K562 (cell line): ENCODE results near the gene FGFR4. TPM values are rescaled to one million over a fixed set of nuclear protein-coding genes. Genes with fewer than 3 reads are reported as not detected.
A peak's percentile ranks its signal among the peaks of the same experiment; 100 is the strongest.

Experiments
- CXXC5 ChIP-seq: fragments of 250-450 bp; sonication (Bioruptor Pico); IDR thresholded peaks from 2 replicates; pipeline ENCODE4 v1.8.0; 2022; ENCODE audit warnings: inconsistent platforms, mild to moderate bottlenecking, moderate library complexity
- GATAD2B ChIP-seq: fragments of 450-650 bp; IDR thresholded peaks from 2 replicates; pipeline ENCODE4 v1.6.1; 2017; ENCODE audit warnings: mild to moderate bottlenecking, borderline replicate concordance
- HDAC1 ChIP-seq, 2 experiments: fragments of 450-650 bp; IDR thresholded peaks; 2 replicates each; pipeline ENCODE4 v1.6.1; 2016 to 2017; ENCODE audit warnings: inconsistent platforms in 1 of 2, mild to moderate bottlenecking in 1 of 2, moderate library complexity in 1 of 2
- HNRNPL ChIP-seq: fragments of 200-400 bp; formaldehyde crosslinking; IDR thresholded peaks from 2 replicates; pipeline ENCODE4 v1.6.1; 2017; ENCODE audit warnings: low read depth, mild to moderate bottlenecking, low read length
- MIER1 ChIP-seq: fragments of 450-650 bp; IDR thresholded peaks from 2 replicates; pipeline ENCODE4 v1.6.1; 2016; ENCODE audit warnings: antibody characterized with exemption, mild to moderate bottlenecking, low read depth
- NRF1 ChIP-seq, 2 experiments: fragments of 450-650 bp; IDR thresholded peaks in 1 of 2; conservative IDR thresholded peaks in 1 of 2; 2 replicates each; pipeline ENCODE4 v1.6.1; 2014; ENCODE audit warnings: mild to moderate bottlenecking in 2 of 2
- PHF8 ChIP-seq: fragments of 200-600 bp; sonication (generic); IDR thresholded peaks from 2 replicates; pipeline ENCODE4 v1.6.1; 2012; ENCODE audit warnings: mixed run types, mild to moderate bottlenecking, inconsistent platforms, low read length, moderate library complexity, borderline replicate concordance
- POLR2A ChIP-seq: fragments of 450-650 bp; conservative IDR thresholded peaks from 2 replicates; pipeline ENCODE4 v1.6.1; 2016
- POLR2AphosphoS5 ChIP-seq: IDR thresholded peaks from 2 replicates; pipeline ENCODE4 v1.6.1; 2011; ENCODE audit warnings: mild to moderate bottlenecking, low read depth, low read length, moderate library complexity; ENCODE audit not compliant: control insufficient read depth, insufficient read depth
- POLR2G ChIP-seq: fragments of 200-400 bp; formaldehyde crosslinking; IDR thresholded peaks from 2 replicates; pipeline ENCODE4 v1.6.1; 2017; ENCODE audit warnings: low read depth, mild to moderate bottlenecking, antibody characterized with exemption, low read length, moderate library complexity
- RBM39 ChIP-seq: fragments of 200-400 bp; formaldehyde crosslinking; optimal IDR thresholded peaks from 2 replicates; pipeline ENCODE3; 2018; ENCODE audit warnings: low read depth, low read length
- TGIF2 ChIP-seq: sonication (generic); formaldehyde crosslinking; IDR thresholded peaks from 2 replicates; pipeline ENCODE4 v1.8.1; 2022; ENCODE audit warnings: mild to moderate bottlenecking, missing genetic modification reagents, moderate library complexity
- TOE1 ChIP-seq, 2 experiments: fragments of 450-650 bp in 1 of 2; sonication (generic) in 1 of 2; formaldehyde crosslinking in 1 of 2; IDR thresholded peaks; 2 replicates each; pipeline versions ENCODE4 v1.7.1 to v1.8.0; 2016 to 2022; ENCODE audit warnings: borderline replicate concordance in 2 of 2, mild to moderate bottlenecking in 2 of 2, antibody characterized with exemption in 1 of 2, inconsistent platforms in 1 of 2, low read depth in 1 of 2, missing genetic modification reagents in 1 of 2, moderate library complexity in 1 of 2
- ZNF347 ChIP-seq: fragments of 450-650 bp; formaldehyde crosslinking; IDR thresholded peaks from 2 replicates; pipeline ENCODE4 v1.4.0; 2020; ENCODE audit warnings: low read depth, mild to moderate bottlenecking, moderate library complexity
- ZNF431 ChIP-seq: sonication (generic); formaldehyde crosslinking; IDR thresholded peaks from 2 replicates; pipeline ENCODE4 v1.8.0; 2022; ENCODE audit warnings: mild to moderate bottlenecking, missing genetic modification reagents
- ZNF77 ChIP-seq: fragments of 250-450 bp; sonication (Bioruptor Pico); IDR thresholded peaks from 2 replicates; pipeline ENCODE4 v1.5.0; 2020
- polyA plus RNA-seq, 8 experiments: library from polyadenylated mRNA; depleted of rRNA in 4 of 8; stranded (reverse) in 5 of 8; unstranded in 3 of 8; fragments of >200 nt; fragmentation: Nextera tagmentation in 2 of 8; fragmentation: Illumina TruSeq in 1 of 8; extraction: Ambion mirVana in 2 of 8; extraction: Trizol in 1 of 8; gene quantifications; 2 replicates each; pipeline versions ENCODE4 v1.2.1 to v1.2.3, GENCODE V29; 2011 to 2014; ENCODE audit warnings: inconsistent platforms in 1 of 8, missing spikeins in 1 of 8
- total RNA-seq, 7 experiments: library from RNA; depleted of rRNA in 6 of 7; stranded (reverse); fragments of >200 nt in 6 of 7; fragmentation: Illumina TruSeq in 2 of 7; extraction: Trizol in 2 of 7; gene quantifications; 2 replicates each; pipeline versions ENCODE4 v1.2.1 to v1.2.3, GENCODE V29; 2011 to 2021; ENCODE audit warnings: low replicate concordance in 1 of 7
- TF ChIP-seq, protein P1 (sequence below), 2 experiments: IDR thresholded peaks in 1 of 2; conservative IDR thresholded peaks in 1 of 2; 2 replicates each; pipeline ENCODE4 v1.6.1; 2016; ENCODE audit warnings: low read depth in 2 of 2, mild to moderate bottlenecking in 1 of 2, missing compliant biosample characterization in 1 of 2, missing genetic modification characterization in 1 of 2, moderate library complexity in 1 of 2
- TF ChIP-seq, protein P2 (sequence below): sonication (generic); formaldehyde crosslinking; IDR thresholded peaks from 2 replicates; pipeline ENCODE4 v1.8.1; 2023; ENCODE audit warnings: mild to moderate bottlenecking, missing genetic modification reagents
- TF ChIP-seq, protein P3 (sequence below): fragments of 250-450 bp; sonication (Bioruptor Pico); IDR thresholded peaks from 2 replicates; pipeline ENCODE4 v1.5.0; 2021; ENCODE audit warnings: mild to moderate bottlenecking, moderate library complexity

The FGFR4 gene
- total and polyA plus RNA-seq, 9 of the 15 experiments (the other 6 are each of a cell fraction or from before 2014, with no cell fraction given) = 0.76 to 35.4 (median 7.5) TPM

- 0 out of 4 replicates have a peak, but pooled peaks of 1 of the 2 experiments have one; percentile 34 for TF ChIP-seq HDAC1 (IDR thresholded peaks at IDR 0.05)
- no peak for TF ChIP-seq POLR2AphosphoS5
- TF ChIP-seq MIER1 = no peak
- TF ChIP-seq CXXC5 (CRISPR knock-in tag) = peak; percentile 37
- TF ChIP-seq ZNF77 = no peak
- no peak for TF ChIP-seq TGIF2 (CRISPR knock-in tag)
- no peak for TF ChIP-seq ZNF347 (CRISPR knock-in tag)
- TF ChIP-seq NRF1 (conservative IDR thresholded peaks at IDR 0.05 in 1 of 2, IDR thresholded peaks at IDR 0.05 in 1 of 2) = peak; percentile 80 to 83
- TF ChIP-seq, protein P1, sequence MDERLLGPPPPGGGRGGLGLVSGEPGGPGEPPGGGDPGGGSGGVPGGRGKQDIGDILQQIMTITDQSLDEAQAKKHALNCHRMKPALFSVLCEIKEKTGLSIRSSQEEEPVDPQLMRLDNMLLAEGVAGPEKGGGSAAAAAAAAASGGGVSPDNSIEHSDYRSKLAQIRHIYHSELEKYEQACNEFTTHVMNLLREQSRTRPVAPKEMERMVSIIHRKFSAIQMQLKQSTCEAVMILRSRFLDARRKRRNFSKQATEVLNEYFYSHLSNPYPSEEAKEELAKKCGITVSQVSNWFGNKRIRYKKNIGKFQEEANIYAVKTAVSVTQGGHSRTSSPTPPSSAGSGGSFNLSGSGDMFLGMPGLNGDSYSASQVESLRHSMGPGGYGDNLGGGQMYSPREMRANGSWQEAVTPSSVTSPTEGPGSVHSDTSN (CRISPR knock-in tag; IDR thresholded peaks at IDR 0.05; ENCODE audit: low read depth) = no peak
- TF ChIP-seq, protein P1 (tag; conservative IDR thresholded peaks at IDR 0.05; ENCODE audit: low read depth) = no peak
- peak; percentile 71 for TF ChIP-seq POLR2A
- no peak for TF ChIP-seq RBM39
- TF ChIP-seq TOE1 (IDR thresholded peaks at IDR 0.05; ENCODE audit: borderline replicate concordance) = no peak
- no peak for TF ChIP-seq TOE1 (CRISPR knock-in tag; IDR thresholded peaks at IDR 0.05; ENCODE audit: borderline replicate concordance, low read depth)
- TF ChIP-seq PHF8 = peak; percentile 76
- 0 out of 2 replicates have a peak, but pooled peaks have one; percentile 29 for TF ChIP-seq ZNF431
- TF ChIP-seq HNRNPL = no peak
- TF ChIP-seq, protein P2, sequence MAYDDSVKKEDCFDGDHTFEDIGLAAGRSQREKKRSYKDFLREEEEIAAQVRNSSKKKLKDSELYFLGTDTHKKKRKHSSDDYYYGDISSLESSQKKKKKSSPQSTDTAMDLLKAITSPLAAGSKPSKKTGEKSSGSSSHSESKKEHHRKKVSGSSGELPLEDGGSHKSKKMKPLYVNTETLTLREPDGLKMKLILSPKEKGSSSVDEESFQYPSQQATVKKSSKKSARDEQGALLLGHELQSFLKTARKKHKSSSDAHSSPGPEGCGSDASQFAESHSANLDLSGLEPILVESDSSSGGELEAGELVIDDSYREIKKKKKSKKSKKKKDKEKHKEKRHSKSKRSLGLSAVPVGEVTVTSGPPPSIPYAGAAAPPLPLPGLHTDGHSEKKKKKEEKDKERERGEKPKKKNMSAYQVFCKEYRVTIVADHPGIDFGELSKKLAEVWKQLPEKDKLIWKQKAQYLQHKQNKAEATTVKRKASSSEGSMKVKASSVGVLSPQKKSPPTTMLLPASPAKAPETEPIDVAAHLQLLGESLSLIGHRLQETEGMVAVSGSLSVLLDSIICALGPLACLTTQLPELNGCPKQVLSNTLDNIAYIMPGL = 0 out of 2 replicates have a peak, but pooled peaks have one; percentile 42
- TF ChIP-seq POLR2G = peak; percentile 80
- no peak for TF ChIP-seq GATAD2B
- TF ChIP-seq, protein P3, sequence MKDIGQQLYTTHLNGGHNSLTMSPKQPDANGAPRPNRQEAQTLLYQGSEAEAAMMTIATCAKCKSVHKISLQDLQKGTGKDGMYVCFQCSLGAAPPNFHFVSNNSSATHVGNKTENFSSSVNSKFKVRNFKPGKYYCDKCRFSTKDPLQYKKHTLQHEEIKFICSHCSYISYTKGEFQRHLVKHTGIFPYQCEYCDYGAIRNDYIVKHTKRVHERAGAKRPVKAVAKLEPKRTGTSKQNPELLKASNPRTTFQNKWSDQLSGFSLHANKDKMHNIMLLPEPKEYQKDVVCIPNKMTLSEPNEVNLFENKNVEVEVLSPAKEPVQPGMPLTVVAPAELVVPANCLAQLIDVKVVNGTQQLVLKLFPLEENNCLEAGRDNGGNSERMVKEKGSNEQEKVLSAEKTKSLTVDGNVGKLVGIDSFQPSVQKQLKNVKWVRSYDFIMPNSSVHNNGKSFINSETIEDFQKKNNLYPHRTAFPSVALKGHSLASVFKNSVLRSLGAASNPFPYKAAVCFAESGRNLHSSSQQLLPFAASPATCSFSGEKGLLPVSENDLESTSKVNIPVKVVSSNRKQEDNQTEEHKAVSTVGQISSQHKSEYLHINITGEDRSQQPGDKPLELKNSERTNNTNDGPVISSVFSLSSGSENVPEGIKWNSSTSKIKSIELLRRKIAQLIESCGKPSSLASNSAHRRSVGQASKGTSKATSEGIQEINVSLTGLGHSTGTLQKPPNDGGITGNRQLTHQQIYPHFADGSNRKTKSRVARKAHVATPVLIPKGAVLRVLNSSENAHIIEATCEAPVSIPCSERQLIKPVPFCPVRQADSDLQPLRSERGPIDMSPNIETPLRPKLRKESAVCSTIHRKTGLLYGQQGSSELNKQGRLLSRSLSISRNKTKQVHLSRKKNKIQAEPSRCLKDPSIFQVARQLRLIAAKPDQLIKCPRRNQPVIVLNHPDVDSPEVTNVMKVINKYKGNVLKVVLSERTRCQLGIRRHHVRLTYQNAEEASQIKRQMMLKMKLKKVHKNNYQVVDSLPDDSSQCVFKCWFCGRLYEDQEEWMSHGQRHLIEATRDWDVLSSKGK = no peak
Observed at GRCh38 chr5:177133853-177134696, 47.4 kb downstream of the FGFR4 start (continued).
